GM12878 (cell line): ENCODE measurements around the gene PRPF18. TPM values are rescaled to one million over a fixed set of nuclear protein-coding genes. Genes with fewer than 3 reads are reported as not detected.

Experiments used
- ATAC-seq: fragments of 200-7000 bp; cut with Tn5 transposase; 3 replicates; pipeline ENCODE4 v1.9.1; 2020; ENCODE audit warnings: mild to moderate bottlenecking, moderate library complexity
- BruUV-seq: library from RNA; stranded (reverse); fragments of 400-500 nt; replicated peaks from 2 replicates; lab custom pipeline; 2021; lab: Mats Ljungman, UMichigan
- CTCF ChIA-PET: fragments of 300-600 bp; sonication (Branson Sonifier 250); formaldehyde crosslinking; extraction: SDS; loops from one replicate; lab custom pipeline; 2021; ENCODE audit warnings: inconsistent platforms; lab: Yijun Ruan, JAX
- POLR2A ChIA-PET: fragments of 350-600 bp; formaldehyde crosslinking; extraction: SDS; loops from one replicate; lab custom pipeline; 2021; ENCODE audit warnings: inconsistent platforms; lab: Charles Lee
- RAD21 ChIA-PET: fragments of 300-600 bp; sonication (Branson Sonifier 250); formaldehyde crosslinking; loops from one replicate; lab custom pipeline; 2023; ENCODE audit warnings: antibody characterized with exemption; ENCODE audit not compliant: unreplicated experiment; lab: Charles Lee
- SMC1A ChIA-PET: fragments of 300-600 bp; sonication (Branson Sonifier 250); formaldehyde crosslinking; loops from one replicate; lab custom pipeline; 2023; ENCODE audit not compliant: unreplicated experiment, uncharacterized antibody; lab: Charles Lee
- DNase-seq: peaks from one replicate; pipeline ENCODE4 v3.0.0-alpha.2; 2011; ENCODE audit warnings: low read depth, low spot score
- FAIRE-seq: peaks from 3 replicates; lab custom pipeline; 2011; peaks lifted over from hg19 to GRCh38; lab: Jason Lieb, UNC
- H2AFZ ChIP-seq: 2 replicates; pipeline ENCODE4 v1.6.0; 2011; ENCODE audit warnings: low read depth, low read length, control low read depth; ENCODE audit not compliant: control insufficient read depth
- H3K27ac ChIP-seq: 2 replicates; pipeline ENCODE4 v1.5.1; 2011; ENCODE audit warnings: control low read depth; ENCODE audit not compliant: control insufficient read depth, insufficient read depth
- H3K27me3 ChIP-seq, 2 experiments: replicated peaks in 1 of 2; 2 replicates each; pipeline versions ENCODE4 v1.6.0 to v1.6.1; 2011; ENCODE audit warnings: low read length in 1 of 2; ENCODE audit not compliant: control insufficient read depth in 2 of 2, insufficient read depth in 2 of 2
- H3K36me3 ChIP-seq, 2 experiments: 2 replicates each; pipeline ENCODE4 v1.5.1; 2011; ENCODE audit warnings: low read length in 1 of 2; ENCODE audit not compliant: control insufficient read depth in 2 of 2, insufficient read depth in 2 of 2
- H3K4me1 ChIP-seq: 2 replicates; pipeline ENCODE4 v1.6.1; 2011; ENCODE audit warnings: mild to moderate bottlenecking, low read length, moderate library complexity, mixed read lengths; ENCODE audit not compliant: control insufficient read depth, insufficient read depth
- H3K4me2 ChIP-seq: 2 replicates; pipeline ENCODE4 v1.6.0; 2011; ENCODE audit warnings: control low read depth; ENCODE audit not compliant: control insufficient read depth, insufficient read depth
- H3K4me3 ChIP-seq: fragments of 200-600 bp; sonication (generic); 2 replicates; pipeline ENCODE4 v1.5.1; 2016
- H3K79me2 ChIP-seq: 2 replicates; pipeline ENCODE4 v1.6.0; 2011; ENCODE audit warnings: low read length; ENCODE audit not compliant: control insufficient read depth, insufficient read depth
- H3K9ac ChIP-seq: 2 replicates; pipeline ENCODE4 v1.8.0; 2011; ENCODE audit warnings: low read length, control low read depth, mixed read lengths; ENCODE audit not compliant: control insufficient read depth, insufficient read depth
- H3K9me3 ChIP-seq: replicated peaks from 3 replicates; pipeline ENCODE4 v1.5.1; 2011; ENCODE audit warnings: mild to moderate bottlenecking, low read length; ENCODE audit not compliant: control insufficient read depth, insufficient read depth
- H4K20me1 ChIP-seq: 2 replicates; pipeline ENCODE4 v1.6.0; 2011; ENCODE audit not compliant: control insufficient read depth, insufficient read depth
- ATF7 ChIP-seq: fragments of 450-650 bp; IDR thresholded peaks from 2 replicates; pipeline ENCODE4 v1.6.1; 2016; ENCODE audit warnings: low read depth, mild to moderate bottlenecking
- MYB ChIP-seq: fragments of 150-350 bp; IDR thresholded peaks from 2 replicates; pipeline ENCODE4 v1.6.1; 2014; ENCODE audit warnings: mild to moderate bottlenecking, low read depth, low read length, borderline replicate concordance
- POLR2A ChIP-seq: IDR thresholded peaks from 2 replicates; pipeline ENCODE4 v1.6.1; 2011; ENCODE audit warnings: low read depth, mild to moderate bottlenecking, low read length
- POLR2AphosphoS2 ChIP-seq: IDR thresholded peaks from 2 replicates; pipeline ENCODE4 v1.6.1; 2011; ENCODE audit warnings: low read depth, mild to moderate bottlenecking, low read length, improper control_type of control experiment, moderate library complexity
- SIX5 ChIP-seq: IDR thresholded peaks from 2 replicates; pipeline ENCODE4 v1.6.1; 2011; ENCODE audit warnings: mild to moderate bottlenecking, low read depth, low read length, moderate library complexity; ENCODE audit not compliant: severe bottlenecking
- ZSCAN29 ChIP-seq: fragments of 450-650 bp; IDR thresholded peaks from 2 replicates; pipeline ENCODE4 v1.6.1; 2017; ENCODE audit warnings: mild to moderate bottlenecking, moderate library complexity
- whole genome bisulfite sequencing: methylation state at CpG from one replicate; pipeline ENCODE4 v1.1.6; 2016; ENCODE audit warnings: low lambda C conversion rate; ENCODE audit not compliant: insufficient replicate concordance, insufficient coverage; ENCODE audit errors: missing lambda C conversion rate; 5-methylcytosine and 5-hydroxymethylcytosine counted together
- in situ Hi-C: fragments of 300-500 bp; cut with MboI; formaldehyde crosslinking; loops from 9 replicates; pipeline ENCODE4 v1.14.3; 2018; ENCODE audit warnings: mixed read lengths
- intact Hi-C: fragments of 100-400 bp; cut with micrococcal nuclease; formaldehyde crosslinking; loops from one replicate; pipeline ENCODE4 v1.14.2; 2022; ENCODE audit not compliant: unreplicated experiment
- polyA plus RNA-seq, 11 experiments: library from polyadenylated mRNA; depleted of rRNA in 4 of 11; unstranded in 6 of 11; stranded (reverse) in 5 of 11; fragments of >200 nt; fragmentation: Nextera tagmentation in 4 of 11; fragmentation: Illumina TruSeq in 1 of 11; extraction: Ambion mirVana in 4 of 11; extraction: Trizol in 1 of 11; gene quantifications; 1 replicate in 1 of 11; 2 replicates in 10 of 11; pipeline versions ENCODE4 v1.2.1 to v1.2.3, GENCODE V29; 2011 to 2016; ENCODE audit warnings: inconsistent platforms in 2 of 11, missing spikeins in 2 of 11, low read depth in 1 of 11
- total RNA-seq, 4 experiments: library from RNA; depleted of rRNA in 3 of 4; stranded (reverse); fragments of >200 nt in 3 of 4; fragmentation: Illumina TruSeq in 1 of 4; extraction: Trizol in 1 of 4; gene quantifications; 2 replicates each; pipeline versions ENCODE4 v1.2.1 to v1.2.3, GENCODE V29; 2013 to 2021
- TF ChIP-seq, protein P1 (sequence below): IDR thresholded peaks from 2 replicates; pipeline ENCODE4 v1.6.1; 2011; ENCODE audit warnings: borderline replicate concordance, low read depth, mild to moderate bottlenecking, moderate library complexity, low read length; ENCODE audit not compliant: insufficient read depth, poor library complexity, severe bottlenecking
- TF ChIP-seq, protein P2 (sequence below): fragments of 450-650 bp; IDR thresholded peaks from 2 replicates; pipeline ENCODE4 v1.6.1; 2017; ENCODE audit warnings: low read depth, mild to moderate bottlenecking, moderate library complexity
- TF ChIP-seq, protein P3 (sequence below): IDR thresholded peaks from 2 replicates; pipeline ENCODE4 v1.6.1; 2012; ENCODE audit warnings: low read depth, low read length, improper control_type of control experiment
- TF ChIP-seq, protein P4 (sequence below): fragments of 450-650 bp; IDR thresholded peaks from 2 replicates; pipeline ENCODE4 v1.6.1; 2017; ENCODE audit warnings: mild to moderate bottlenecking
- TF ChIP-seq, protein P5 (sequence below): fragments of 450-650 bp; IDR thresholded peaks from 2 replicates; pipeline ENCODE4 v1.6.1; 2017; ENCODE audit warnings: mild to moderate bottlenecking, low read depth, inconsistent platforms; ENCODE audit not compliant: poor library complexity, severe bottlenecking
- TF ChIP-seq, protein P6 (sequence below): fragments of 450-650 bp; IDR thresholded peaks from 2 replicates; pipeline ENCODE4 v1.6.1; 2016; ENCODE audit warnings: mild to moderate bottlenecking

Gene PRPF18
- total and polyA plus RNA-seq, 10 of the 15 experiments (the other 5 are each of a cell fraction or from before 2014, with no cell fraction given) = 15.6 to 35.8 (median 28.8) TPM

DNA sequence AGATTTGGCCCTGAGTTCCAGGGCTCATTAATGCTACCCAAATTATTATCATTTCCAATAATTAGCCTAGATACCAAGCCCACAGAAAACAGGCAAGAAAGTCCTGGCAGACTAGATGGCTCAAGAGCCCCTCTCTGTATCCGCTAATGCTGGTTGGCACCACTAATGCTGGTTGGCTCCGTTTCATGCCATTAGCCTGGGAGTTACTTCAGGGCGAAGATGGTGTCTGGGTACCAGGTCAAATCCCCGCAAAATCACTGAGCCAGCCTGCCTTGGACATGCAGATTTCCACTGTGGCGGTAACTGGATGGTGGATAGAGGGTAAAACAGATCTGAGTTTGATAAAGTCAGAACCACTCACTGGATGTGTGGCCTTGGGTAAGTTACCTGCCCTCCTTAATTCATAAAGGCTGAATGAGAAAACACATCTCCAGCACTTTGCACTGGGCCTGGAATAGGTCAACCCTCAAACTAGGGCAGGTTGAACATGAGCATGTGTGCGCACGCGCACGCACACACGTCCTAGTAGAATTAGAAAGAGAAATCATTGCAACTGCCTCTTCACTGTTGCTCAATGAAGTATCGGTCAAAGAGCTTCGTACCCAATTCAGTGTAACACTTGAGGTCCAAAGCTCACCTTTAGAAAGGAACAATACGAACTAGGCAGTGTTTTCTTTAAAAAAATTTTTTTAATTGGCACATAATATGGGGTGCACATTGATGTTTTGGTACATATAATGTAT lies 91.5 kb downstream of the PRPF18 start:
- BruUV-seq = no TSS peak
- Histone ChIP-seq H3K9me3 (no peaks in the 10 kb centered on the region), H3K4me1 (no peaks in the 10 kb centered on the region), H3K9ac (no peak overlapping the region), H3K36me3 (peaks cover 10 to 28% of the 10 kb centered on the region in 2 experiments; a peak in 3 of 4 replicates), H3K27ac (no peak overlapping the region), H3K4me2 (no peak overlapping the region), H3K4me3 (no peak overlapping the region), H3K79me2 (no peaks in the 10 kb centered on the region; the same call in 1 of the 2 replicates), H4K20me1 (no peaks in the 10 kb centered on the region), H3K27me3 (no peaks in the 10 kb centered on the region), H2AFZ (no peak overlapping the region)
- WGBS = 96% methylated on average over 13 of the region's 13 CpGs
- intact Hi-C loops = no loop called here
- ChIA-PET POLR2A (interaction anchor here (0.9 kb wide), 1 partner anchor 118 kb away, joined by 3 read pairs; no protein-coding TSS in a partner anchor), SMC1A (interaction anchor here (0.8 kb wide), 1 partner anchor 11 kb away, joined by 3 read pairs; no protein-coding TSS in a partner anchor), CTCF (no interaction called here), RAD21 (no interaction called here)
- no peak for ATAC-seq
- no peak for FAIRE-seq
- no peak for DNase-seq
- in situ Hi-C loops = no loop called here
- peak; percentile 20; the same call in 1 of the 2 replicates for TF ChIP-seq POLR2A
- no peak for TF ChIP-seq ATF7
- TF ChIP-seq MYB = no peak
- no peak for TF ChIP-seq ZSCAN29
- TF ChIP-seq, protein P1, sequence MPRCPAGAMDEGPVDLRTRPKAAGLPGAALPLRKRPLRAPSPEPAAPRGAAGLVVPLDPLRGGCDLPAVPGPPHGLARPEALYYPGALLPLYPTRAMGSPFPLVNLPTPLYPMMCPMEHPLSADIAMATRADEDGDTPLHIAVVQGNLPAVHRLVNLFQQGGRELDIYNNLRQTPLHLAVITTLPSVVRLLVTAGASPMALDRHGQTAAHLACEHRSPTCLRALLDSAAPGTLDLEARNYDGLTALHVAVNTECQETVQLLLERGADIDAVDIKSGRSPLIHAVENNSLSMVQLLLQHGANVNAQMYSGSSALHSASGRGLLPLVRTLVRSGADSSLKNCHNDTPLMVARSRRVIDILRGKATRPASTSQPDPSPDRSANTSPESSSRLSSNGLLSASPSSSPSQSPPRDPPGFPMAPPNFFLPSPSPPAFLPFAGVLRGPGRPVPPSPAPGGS = peak; percentile 65
- TF ChIP-seq, protein P2, sequence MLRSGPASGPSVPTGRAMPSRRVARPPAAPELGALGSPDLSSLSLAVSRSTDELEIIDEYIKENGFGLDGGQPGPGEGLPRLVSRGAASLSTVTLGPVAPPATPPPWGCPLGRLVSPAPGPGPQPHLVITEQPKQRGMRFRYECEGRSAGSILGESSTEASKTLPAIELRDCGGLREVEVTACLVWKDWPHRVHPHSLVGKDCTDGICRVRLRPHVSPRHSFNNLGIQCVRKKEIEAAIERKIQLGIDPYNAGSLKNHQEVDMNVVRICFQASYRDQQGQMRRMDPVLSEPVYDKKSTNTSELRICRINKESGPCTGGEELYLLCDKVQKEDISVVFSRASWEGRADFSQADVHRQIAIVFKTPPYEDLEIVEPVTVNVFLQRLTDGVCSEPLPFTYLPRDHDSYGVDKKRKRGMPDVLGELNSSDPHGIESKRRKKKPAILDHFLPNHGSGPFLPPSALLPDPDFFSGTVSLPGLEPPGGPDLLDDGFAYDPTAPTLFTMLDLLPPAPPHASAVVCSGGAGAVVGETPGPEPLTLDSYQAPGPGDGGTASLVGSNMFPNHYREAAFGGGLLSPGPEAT = no peak
- no peak for TF ChIP-seq POLR2AphosphoS2
- TF ChIP-seq, protein P3, sequence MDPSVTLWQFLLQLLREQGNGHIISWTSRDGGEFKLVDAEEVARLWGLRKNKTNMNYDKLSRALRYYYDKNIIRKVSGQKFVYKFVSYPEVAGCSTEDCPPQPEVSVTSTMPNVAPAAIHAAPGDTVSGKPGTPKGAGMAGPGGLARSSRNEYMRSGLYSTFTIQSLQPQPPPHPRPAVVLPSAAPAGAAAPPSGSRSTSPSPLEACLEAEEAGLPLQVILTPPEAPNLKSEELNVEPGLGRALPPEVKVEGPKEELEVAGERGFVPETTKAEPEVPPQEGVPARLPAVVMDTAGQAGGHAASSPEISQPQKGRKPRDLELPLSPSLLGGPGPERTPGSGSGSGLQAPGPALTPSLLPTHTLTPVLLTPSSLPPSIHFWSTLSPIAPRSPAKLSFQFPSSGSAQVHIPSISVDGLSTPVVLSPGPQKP = no peak
- TF ChIP-seq SIX5 = no peak
- TF ChIP-seq, protein P4, sequence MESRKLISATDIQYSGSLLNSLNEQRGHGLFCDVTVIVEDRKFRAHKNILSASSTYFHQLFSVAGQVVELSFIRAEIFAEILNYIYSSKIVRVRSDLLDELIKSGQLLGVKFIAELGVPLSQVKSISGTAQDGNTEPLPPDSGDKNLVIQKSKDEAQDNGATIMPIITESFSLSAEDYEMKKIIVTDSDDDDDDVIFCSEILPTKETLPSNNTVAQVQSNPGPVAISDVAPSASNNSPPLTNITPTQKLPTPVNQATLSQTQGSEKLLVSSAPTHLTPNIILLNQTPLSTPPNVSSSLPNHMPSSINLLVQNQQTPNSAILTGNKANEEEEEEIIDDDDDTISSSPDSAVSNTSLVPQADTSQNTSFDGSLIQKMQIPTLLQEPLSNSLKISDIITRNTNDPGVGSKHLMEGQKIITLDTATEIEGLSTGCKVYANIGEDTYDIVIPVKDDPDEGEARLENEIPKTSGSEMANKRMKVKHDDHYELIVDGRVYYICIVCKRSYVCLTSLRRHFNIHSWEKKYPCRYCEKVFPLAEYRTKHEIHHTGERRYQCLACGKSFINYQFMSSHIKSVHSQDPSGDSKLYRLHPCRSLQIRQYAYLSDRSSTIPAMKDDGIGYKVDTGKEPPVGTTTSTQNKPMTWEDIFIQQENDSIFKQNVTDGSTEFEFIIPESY = no peak
- TF ChIP-seq, protein P5, sequence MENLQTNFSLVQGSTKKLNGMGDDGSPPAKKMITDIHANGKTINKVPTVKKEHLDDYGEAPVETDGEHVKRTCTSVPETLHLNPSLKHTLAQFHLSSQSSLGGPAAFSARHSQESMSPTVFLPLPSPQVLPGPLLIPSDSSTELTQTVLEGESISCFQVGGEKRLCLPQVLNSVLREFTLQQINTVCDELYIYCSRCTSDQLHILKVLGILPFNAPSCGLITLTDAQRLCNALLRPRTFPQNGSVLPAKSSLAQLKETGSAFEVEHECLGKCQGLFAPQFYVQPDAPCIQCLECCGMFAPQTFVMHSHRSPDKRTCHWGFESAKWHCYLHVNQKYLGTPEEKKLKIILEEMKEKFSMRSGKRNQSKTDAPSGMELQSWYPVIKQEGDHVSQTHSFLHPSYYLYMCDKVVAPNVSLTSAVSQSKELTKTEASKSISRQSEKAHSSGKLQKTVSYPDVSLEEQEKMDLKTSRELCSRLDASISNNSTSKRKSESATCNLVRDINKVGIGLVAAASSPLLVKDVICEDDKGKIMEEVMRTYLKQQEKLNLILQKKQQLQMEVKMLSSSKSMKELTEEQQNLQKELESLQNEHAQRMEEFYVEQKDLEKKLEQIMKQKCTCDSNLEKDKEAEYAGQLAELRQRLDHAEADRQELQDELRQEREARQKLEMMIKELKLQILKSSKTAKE = no peak
- TF ChIP-seq, protein P6, sequence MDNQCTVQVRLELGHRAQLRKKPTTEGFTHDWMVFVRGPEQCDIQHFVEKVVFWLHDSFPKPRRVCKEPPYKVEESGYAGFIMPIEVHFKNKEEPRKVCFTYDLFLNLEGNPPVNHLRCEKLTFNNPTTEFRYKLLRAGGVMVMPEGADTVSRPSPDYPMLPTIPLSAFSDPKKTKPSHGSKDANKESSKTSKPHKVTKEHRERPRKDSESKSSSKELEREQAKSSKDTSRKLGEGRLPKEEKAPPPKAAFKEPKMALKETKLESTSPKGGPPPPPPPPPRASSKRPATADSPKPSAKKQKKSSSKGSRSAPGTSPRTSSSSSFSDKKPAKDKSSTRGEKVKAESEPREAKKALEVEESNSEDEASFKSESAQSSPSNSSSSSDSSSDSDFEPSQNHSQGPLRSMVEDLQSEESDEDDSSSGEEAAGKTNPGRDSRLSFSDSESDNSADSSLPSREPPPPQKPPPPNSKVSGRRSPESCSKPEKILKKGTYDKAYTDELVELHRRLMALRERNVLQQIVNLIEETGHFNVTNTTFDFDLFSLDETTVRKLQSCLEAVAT = no peak
